NCI-H82 treated with DMSO at 0.1 percent for 48 hours (cell line): ENCODE data around the gene UTP18.
"Not testable (repeated sequence)": the region's sequence is repeated elsewhere in the genome, so short reads cannot be mapped to it uniquely, and the experiment has no call there.

Source experiments
- DNase-seq: peaks from one replicate; lab custom pipeline; 2025; ENCODE audit not compliant: unreplicated experiment; lab: John Stamatoyannopoulos, UW

UTP18 gene

GRCh38 chr17:51260237-51261023 lies at the start of gene UTP18:
Gene UTP18 (plus strand): TSS chr17:51260546. CDS start chr17:51260585, 39 bp downstream.
- DNase-seq = peak; percentile 95

GRCh38 chr17:51214920-51215319 lies 45.4 kb upstream of the UTP18 start:
- no peak for DNase-seq

GRCh38 chr17:51217946-51218345 lies 42.4 kb upstream of the UTP18 start:
- DNase-seq = no peak

GRCh38 chr17:51221322-51221721 lies 39.0 kb upstream of the UTP18 start:
- DNase-seq = no peak

GRCh38 chr17:51224402-51225262 lies 35.7 kb upstream of the UTP18 start:
- no peak for DNase-seq

GRCh38 chr17:51225523-51225922 lies 34.8 kb upstream of the UTP18 start:
- not testable (repeated sequence) for DNase-seq

GRCh38 chr17:51228161-51228560 lies 32.2 kb upstream of the UTP18 start:
- no peak for DNase-seq

GRCh38 chr17:51229889-51230288 lies 30.5 kb upstream of the UTP18 start:
- DNase-seq = no peak

GRCh38 chr17:51230306-51230705 lies 30.0 kb upstream of the UTP18 start:
- DNase-seq = no peak

GRCh38 chr17:51231999-51232398 lies 28.3 kb upstream of the UTP18 start:
- DNase-seq = no peak

GRCh38 chr17:51234162-51234561 lies 26.2 kb upstream of the UTP18 start:
- no peak for DNase-seq

GRCh38 chr17:51238255-51238887 lies 22.0 kb upstream of the UTP18 start:
- DNase-seq = no peak

- DNase-seq = no peak
These were observed 20.1 kb upstream of the UTP18 start for GRCh38 chr17:51240275-51240674.

- no peak for DNase-seq
These were observed 16.3 kb upstream of the UTP18 start for GRCh38 chr17:51244041-51244440.

GRCh38 chr17:51245535-51245934 lies 14.8 kb upstream of the UTP18 start:
- no peak for DNase-seq

- DNase-seq = no peak
These were observed 10.0 kb upstream of the UTP18 start for GRCh38 chr17:51250314-51250840.

- no peak for DNase-seq
These were observed 9.3 kb upstream of the UTP18 start for GRCh38 chr17:51251010-51251409.

- no peak for DNase-seq
These were observed 4.7 kb upstream of the UTP18 start for GRCh38 chr17:51255673-51256072.

- no peak for DNase-seq
These were observed 4.2 kb upstream of the UTP18 start for GRCh38 chr17:51256101-51256500.

- no peak for DNase-seq
These were observed 2.9 kb upstream of the UTP18 start for GRCh38 chr17:51257150-51258081.
